GM15510 (cell line): ENCODE results near the gene FUT8.

Source experiments
- POLR2A ChIP-seq: IDR thresholded peaks from 3 replicates; pipeline ENCODE4 v1.6.1; 2011; ENCODE audit warnings: borderline replicate concordance; ENCODE audit not compliant: insufficient read length; ENCODE audit errors: extremely low read depth

The FUT8 gene

GRCh38 chr14:65536781-65537423 lies 124.4 kb downstream of the FUT8 start:
- no peak for TF ChIP-seq POLR2A

- TF ChIP-seq POLR2A, result no peak
Observed at GRCh38 chr14:65548878-65549277, 136.3 kb downstream of the FUT8 start.

DNA sequence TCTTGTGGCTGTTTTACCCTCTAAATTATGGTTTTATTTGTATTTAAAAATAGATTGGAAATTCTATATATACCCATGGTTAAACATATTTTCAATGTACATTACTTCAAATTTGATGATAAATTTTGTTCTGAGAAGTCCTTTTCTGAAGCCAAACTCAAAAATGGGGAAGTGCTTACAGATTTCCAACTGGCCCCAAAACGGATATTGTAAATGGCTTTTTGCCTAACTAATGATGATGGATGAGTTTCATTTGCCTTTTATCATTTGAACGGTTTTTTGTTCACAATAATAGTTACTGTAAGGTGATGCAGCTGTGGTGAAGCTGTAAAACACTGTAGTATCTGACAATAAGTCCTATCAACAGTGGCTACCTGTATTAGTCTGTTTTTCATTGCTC lies 136.9 kb downstream of the FUT8 start:
- TF ChIP-seq POLR2A, result no peak

DNA sequence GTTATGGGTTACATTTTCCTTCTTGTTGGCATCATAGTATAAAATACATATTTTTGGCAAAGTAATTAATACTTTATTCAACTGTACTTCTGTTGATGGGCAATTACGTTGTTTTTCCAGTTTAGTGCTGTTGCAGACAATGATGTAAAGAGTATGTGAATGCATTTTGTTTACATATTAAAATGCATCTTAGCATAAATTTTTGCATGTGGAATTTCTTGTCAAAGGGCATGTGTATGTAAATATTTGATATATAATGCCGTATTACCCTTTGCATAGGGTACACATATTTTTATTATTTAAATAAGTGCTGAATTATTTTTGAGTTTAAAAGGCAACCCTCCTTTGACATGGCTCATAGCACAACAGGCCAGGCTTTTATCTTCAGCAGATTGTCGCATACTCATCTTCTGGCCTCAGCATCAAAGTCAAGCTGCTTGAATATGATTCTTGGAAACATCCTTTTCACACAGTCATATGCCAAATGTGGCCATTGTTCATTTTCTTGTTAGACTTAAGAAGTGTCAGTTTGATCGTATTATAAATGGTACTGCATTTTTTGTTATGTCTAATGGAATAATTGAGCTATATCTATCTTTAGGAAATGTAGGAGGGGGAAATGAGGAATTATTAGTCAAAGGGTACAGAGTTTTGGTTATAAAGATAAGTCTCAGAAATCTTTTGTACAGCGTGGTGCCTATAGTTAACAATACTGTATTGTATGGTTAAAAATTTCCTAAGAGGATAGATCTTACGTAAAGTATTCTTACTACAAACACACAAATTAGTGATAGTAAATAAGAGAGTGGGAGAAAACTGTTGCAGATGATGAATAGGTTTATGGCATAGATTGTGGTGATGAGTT lies 138.5 kb downstream of the FUT8 start:
- TF ChIP-seq POLR2A, result no peak

GRCh38 chr14:65552724-65553123 lies 140.2 kb downstream of the FUT8 start:
- no peak for TF ChIP-seq POLR2A

DNA sequence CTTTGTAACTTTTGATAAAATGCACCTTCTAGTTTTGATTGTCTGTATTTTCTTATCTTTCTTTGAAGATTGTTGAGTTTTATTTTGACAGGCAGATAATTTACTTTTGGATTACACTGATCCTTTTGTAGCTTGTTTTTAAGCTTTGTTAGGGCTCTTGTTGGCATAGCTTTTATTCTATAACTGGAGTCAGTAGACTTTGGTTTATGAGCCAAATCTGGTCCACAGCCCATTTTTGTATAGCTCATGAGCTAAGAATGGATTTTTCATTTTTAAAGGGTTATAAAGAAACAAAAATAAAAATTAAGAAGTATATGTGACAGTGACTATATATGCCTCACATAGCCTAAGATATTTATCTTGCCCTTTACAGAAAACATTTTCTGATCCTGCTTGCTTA lies 142.3 kb downstream of the FUT8 start:
- no peak for TF ChIP-seq POLR2A

- no peak for TF ChIP-seq POLR2A
Observed at GRCh38 chr14:65555358-65555757, 142.8 kb downstream of the FUT8 start.

DNA sequence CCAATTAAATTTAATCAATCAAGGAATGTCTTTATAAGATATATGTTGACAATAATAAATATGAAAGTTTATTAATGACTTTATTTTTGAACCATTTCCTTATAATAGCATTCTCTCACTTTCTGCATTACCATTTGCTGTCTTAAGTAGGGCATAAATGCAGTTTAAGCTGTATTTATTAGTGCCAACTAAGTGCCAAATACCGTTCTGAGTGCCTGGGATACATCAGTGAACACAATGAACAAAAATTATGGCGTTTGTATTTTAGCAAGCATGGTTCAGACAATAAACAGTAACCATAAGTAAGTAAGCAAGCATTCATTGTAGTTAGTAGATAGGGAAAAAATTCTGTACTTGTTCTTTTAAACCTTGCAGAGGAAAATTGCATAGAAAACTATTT lies 145.8 kb downstream of the FUT8 start:
- TF ChIP-seq POLR2A, result no peak

- TF ChIP-seq POLR2A, result no peak
Observed at GRCh38 chr14:65560340-65561027, 148.0 kb downstream of the FUT8 start.

DNA sequence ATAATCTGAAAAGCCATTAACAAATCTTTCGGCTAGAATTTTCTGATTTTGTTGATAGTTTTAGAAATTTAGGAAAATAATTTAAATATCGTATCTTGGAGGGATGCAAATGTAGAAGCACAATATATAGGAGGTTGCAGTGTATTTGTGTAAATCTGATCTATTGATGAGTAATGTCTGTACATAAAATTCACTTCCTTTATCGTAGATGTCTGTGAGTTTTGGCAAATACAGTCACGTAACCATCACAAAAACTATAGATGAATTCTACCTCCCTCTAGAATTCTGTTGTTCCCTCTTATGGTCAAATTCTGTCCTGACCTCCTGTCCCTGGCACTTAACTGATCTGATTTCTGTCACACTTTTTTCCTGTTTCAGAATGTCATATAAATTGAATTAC lies 151.8 kb downstream of the FUT8 start:
- no peak for TF ChIP-seq POLR2A

GRCh38 chr14:65565948-65566347 lies 153.4 kb downstream of the FUT8 start:
- TF ChIP-seq POLR2A, result no peak

DNA sequence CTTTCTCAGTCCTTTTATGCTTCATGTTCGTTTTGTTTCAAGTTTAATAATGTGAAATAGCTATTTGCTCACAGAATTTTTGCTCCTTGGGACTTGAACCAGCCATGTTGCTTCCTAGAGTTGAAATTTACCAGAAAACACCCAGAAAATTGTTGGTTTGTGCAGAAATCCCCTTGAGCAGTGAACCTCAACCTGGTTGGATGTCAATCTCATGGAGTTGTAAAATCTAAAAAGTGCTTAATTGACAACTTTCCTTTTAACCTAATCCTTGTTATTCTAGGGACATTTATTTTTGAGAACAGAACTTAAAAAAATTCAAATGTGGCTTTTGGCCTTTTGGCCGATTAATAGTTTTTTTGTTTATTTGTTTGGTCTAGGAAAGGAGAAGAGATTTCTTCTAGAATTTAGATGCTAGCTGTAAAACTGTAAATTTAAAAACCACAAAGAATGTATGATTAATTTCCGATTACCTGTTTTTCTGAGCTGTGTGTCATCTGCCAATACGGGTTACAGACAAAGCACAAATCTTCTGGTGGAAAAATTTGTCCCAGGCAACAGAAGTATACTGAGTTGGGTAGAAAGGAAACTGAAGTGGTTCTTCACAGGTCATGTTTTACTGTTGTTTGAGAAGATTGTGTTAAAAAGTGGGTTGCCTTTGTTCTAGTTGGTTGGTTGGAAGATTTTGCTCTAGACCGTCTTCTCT lies 154.4 kb downstream of the FUT8 start:
- no peak for TF ChIP-seq POLR2A

- TF ChIP-seq POLR2A, result no peak
Observed at GRCh38 chr14:65574611-65575010, 162.1 kb downstream of the FUT8 start.

GRCh38 chr14:65575389-65575788 lies 162.9 kb downstream of the FUT8 start:
- no peak for TF ChIP-seq POLR2A

DNA sequence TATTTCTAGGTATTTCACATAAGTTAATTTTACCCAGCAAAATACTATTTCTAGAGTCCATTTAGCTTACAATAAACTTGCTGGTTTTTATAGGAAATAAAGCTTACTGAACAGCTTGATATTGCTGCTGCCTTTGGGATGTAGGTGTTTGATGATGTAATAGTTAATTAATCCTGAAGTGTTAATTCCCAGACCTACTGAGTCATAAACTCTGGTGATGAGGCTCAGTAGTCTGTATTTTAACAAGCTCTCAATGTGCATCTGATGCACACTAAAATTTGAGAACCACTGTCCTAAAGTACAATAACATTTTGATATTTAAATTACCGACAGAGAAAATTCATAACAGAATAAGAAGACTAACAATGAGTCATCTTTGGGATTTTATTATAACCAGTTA lies 168.4 kb downstream of the FUT8 start:
- no peak for TF ChIP-seq POLR2A
